ENCODE measurements around the gene AGPAT3.
"Not testable (repeated sequence)": the region's sequence is repeated elsewhere in the genome, so short reads cannot be mapped to it uniquely, and the experiment has no call there.

The AGPAT3 gene

DNA sequence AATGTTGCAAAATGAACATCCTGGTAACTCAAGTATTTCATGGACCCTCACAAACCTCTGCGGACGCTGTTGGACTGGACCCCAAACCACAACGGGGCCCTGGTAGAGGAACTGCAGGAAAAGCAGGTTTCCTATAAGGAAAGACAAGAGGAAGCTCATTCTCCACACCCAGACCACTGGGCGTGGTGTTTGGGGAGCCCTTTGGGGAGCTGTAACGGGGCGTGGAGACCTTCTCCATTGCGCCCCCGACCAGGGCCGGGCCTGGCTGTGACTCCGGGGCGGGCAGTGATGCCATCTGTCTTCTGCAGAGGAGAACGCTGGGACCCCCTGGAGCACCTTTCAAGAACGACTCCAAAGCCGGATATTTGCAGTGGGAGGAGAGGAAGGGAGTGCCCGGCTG lies 30.0 kb upstream of the AGPAT3 start:
- DNase-seq (ENCODE audit: low read depth), result peak; percentile 56

DNA sequence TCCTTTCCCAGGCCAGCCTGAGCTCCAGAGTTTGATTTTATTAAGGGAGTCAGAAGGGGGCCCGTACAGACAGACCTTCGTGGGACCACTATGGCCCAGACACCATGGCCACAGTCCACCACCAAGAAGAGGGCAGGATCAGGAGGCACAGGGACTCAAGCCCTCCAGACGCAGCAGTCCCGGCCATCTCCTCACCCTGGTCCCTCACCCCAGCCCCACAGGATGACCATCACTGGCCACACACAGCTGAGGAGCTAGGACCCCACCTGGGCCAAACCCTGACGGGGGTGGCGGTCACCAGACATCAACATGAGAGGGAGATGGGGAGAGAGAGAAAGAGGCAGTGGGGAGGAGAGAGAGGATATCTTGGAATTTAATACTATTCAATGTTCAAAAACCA lies 29.2 kb upstream of the AGPAT3 start:
- DNase-seq (ENCODE audit: low read depth), result no peak

DNA sequence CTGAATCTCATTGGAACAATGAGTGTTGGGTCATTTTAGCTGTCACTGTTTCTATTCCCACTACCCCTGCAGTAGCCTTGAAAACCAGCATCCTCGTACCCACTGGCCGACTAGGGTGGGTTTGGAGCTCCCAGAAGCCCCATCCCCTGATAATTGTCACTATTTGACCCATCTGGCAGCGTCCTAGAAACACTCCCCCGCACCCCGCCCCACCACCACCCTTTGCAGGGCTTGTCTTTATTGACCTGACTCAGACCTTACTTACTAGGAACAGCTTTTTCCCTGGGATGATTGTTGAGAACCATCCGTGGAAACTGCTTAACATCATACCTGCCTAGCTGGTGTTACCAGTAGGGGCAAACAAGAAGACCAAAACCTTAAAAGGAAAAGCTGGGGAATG lies 28.4 kb upstream of the AGPAT3 start:
- no peak for DNase-seq (ENCODE audit: low read depth)

DNA sequence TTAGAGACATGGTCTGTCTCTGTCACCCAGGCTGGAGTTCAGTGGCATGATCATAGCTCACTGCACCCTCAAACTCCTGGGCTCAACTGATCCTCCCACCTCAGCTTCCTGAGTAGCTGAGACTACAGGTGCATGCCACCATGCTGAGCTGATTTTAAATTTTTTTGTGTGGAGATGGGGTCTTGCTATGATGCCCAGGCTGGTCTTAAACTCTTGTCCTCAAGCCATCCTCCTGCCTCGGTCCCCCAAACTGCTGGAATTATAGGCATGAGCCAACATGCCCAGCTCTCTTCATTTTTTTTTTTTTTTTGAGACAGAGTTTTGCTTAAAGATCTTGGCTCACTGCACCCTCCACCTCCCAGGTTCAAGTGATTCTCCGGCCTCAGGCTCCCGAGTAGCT lies 24.8 kb upstream of the AGPAT3 start:
- no peak for DNase-seq (ENCODE audit: low read depth)

DNA sequence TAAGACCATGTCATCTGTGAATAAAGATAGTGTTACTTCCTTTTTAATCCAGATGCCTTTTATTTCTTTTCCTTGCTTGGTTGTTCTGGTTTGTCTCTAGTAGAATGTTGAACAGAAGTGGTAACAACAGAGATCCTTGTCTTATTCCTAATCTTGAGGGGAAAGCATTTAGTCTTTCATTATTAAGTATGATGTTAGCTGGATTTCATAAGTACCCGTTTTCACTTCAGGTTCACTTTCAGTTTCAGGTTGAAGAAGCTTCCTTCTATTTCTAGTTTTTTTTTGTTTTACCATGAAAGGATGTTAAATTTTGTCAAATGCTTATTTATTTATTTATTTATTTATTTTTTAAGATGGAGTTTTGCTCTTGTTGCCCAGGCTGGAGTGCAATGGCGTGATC lies 22.3 kb upstream of the AGPAT3 start:
- DNase-seq (ENCODE audit: low read depth), result no peak

DNA sequence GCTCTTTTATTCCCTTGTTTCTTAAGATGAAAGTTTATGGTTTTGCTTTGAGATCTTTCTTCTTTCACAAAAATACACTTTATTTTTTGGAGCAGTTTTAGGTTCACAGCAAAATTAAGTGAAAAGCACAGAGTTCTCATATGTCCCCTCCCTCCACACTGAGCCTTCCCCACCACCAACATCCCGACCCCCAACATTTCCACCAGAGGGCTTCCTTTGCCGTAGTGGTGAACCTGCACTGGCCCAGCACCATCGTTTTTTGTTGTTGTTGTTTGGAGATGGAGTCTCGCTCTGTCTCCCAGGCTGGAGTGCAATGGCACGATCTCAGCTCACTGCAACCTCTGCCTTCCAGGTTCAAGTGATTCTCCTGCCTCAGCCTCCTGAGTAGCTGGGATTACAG lies 20.1 kb upstream of the AGPAT3 start:
- not testable (repeated sequence) for DNase-seq (ENCODE audit: low read depth)

DNA sequence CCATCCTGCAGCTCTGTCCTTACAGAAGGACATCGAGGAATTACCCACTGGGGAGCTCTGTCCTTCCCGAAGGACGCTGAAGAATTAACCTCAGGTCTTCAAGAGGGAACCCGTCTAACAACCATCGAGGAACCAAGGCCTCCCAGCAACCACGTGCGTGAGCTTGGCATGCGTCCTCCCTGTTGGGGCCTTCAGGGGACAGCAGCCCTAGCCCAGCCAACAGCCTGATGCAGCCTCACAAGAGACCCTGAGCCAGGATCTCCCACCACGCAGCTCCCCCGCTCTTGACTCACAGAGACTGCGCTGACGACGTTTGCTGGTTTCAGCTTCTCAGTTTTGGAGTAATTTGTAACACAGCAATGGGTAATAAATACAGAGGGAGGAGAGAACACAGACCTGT lies 19.6 kb upstream of the AGPAT3 start:
- no peak for DNase-seq (ENCODE audit: low read depth)

DNA sequence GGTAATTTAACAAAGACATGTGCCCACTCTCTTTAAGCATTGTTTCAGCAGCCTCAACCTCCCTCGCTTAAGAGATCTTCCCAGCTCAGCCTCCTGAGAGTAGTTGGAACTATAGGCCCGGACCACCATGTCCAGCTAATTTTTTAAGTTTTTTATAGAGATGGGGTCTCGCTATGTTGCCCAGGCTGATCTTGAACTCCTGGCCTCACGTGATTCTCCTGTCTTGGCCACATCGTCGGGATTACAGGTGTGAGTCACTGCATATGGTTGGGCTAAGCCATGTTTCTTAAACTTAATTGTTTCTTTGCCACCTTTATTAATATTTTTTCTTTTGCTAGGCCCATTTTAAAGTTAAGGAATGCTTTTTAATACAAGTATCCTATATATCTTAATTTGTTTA lies 18.6 kb upstream of the AGPAT3 start:
- DNase-seq (ENCODE audit: low read depth), result no peak

DNA sequence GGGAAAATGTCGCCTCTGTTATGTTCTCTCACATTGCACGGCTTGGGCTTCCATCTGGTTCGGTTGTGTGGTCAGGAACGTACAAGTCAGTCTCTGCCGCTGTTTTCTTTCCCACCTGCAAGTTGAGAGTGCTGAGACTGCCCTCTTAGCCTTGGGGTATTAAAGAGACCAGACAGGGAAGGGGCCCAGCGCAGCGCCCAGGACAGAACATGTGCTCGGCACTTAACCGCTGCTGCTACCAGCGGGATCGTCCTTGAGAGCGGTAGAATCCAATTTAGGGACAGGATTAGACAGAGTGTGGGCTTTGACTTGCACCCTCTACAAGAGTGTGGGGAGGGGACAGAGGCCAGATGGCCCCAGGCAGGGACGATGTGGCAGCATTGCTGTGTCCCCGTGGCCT lies 17.7 kb upstream of the AGPAT3 start:
- DNase-seq (ENCODE audit: low read depth), result no peak

DNA sequence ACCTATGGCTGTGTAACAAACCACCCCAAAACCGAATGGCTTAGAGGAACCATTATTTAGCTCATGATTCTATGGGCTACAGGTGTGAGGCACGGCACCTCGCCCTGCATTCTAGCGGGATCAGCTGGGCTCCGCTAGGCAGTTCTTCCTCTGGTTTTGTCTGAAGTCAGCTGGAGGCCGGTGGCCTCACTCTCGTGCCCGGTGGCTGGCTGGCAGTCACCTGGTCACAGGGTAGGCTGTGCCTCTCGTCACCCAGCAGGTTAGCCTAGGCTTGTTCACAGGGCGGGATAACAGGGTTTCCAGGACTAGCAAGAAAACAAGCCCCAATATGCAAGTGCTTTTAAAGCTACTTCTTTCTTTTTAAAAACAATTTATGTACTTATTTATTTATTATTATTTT lies 16.3 kb upstream of the AGPAT3 start:
- DNase-seq (ENCODE audit: low read depth), result no peak

DNA sequence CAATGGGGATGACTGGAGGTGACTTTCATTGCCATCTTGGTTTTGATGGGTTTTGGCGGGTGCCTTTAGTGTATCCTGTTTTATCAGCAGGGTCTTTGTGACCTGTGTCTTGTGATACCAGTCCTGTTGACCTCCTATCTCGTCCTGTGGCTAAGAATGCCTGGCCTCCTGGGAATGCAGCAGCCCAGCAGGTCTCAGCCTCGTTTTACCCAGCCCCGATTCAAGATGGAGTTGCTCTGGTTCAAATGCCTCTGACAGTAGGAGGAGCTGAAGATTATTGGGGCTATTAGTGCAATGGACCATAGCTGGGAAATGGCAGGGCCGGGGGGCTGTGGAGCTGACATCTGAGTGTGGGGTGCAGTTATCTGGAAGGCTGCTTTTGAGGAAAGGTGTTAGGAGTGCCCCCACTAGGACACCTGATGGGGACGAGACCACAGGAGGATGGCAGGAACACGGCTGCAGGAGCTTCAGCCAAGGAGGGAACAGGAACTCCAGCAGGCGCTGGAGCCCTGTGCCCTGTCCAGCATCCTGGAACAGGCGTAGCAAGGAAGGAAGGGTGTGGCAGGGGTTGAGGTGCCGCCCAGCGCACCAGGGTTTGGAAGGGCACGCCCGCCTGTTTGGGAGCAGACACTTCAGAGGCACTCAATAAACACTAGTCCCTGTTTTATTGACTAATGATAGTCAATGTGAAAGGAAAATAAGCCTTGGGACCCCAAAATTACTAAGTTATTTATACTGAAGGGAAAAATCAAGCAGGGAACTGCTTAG lies 15.3 kb upstream of the AGPAT3 start:
- DNase-seq (ENCODE audit: low read depth), result no peak

DNA sequence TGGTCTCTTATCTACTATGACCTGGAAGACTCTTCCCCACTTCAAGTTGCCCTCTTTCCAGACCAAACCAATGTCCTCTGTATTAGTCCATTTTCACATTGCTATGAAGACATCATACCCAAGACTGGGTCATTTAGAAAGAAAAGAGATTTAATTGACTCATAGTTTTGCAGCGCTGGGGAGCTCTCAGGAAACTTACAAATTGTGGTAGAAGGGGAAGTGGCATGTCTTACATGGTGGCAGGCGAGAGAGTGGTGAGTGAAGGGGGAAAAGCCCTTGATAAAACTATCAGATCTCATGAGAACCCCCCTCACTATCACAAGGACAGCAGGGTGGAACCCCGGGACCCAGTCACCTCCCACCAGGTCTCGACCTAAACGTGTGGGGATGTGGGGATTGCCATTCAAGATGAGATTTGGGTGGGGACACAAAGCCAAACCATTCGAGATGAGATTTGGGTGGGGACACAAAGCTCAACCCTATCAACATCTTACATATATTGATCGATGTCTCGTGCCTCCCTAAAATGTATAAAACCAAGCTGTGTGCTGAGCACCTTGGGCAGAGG lies 14.2 kb upstream of the AGPAT3 start:
- no peak for DNase-seq (ENCODE audit: low read depth)

DNA sequence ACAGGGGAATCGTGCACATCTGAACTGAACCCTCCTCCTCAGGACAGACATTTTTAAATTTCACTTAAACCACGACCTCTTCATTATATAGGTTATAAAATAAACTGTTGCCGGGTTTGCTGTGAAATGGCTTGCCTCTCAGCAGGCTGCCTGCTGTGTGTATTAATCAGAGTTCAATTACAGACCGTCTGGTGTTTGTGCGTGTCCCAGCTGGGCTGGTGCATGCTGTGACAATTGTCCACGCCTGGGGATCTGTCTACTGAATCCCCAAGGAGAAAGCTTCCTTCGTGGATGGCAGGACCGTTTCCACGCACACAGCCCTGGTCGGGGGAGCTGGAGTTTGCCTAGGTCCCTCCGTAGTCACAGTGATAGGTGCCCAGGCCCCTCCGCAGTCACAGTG lies 13.4 kb upstream of the AGPAT3 start:
- DNase-seq (ENCODE audit: low read depth), result no peak

DNA sequence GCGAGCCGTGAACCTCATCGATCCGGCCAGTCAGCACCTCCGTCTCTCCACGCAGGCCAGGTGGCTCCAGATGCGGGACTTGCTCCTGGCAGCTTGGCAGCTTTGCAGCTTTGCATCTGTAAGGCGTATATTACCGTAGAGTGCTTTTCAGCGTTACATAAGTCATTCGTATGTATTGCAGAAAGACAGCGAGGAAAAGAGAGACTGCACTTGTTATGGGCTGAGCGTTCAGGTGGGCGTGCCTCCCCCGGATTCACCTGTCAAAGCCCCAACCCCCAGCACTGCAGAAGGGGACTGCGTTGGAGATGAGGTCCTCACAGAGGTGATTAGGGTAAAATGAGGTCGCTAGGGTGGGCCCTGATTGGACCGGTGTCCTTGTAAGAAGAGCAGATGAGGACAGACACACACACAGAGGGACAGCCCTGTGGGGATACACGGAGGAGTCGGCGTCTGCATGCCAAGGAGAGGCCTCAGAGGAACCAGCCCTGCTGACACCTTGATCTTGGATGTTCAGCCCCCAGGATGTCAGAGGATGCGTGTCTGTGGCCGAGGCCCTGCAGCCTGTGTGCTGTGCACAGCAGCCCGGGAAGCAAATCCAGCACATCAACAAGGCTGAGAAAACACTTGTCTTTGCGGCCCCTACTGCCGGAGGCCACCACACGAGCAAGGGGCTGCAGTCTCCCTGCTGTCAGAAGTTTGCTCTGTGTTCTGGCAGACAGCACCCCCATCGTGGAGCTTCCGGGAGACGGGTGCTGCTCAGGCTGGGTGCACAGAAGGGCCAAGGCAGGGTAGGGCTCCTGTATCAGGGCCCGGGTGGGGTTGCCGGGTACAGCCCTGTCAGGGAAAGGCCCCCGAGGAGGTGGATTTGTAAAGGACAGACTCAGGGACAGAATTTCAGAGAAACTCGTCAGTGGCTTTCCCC lies 10.9 kb upstream of the AGPAT3 start:
- no peak for DNase-seq (ENCODE audit: low read depth)

DNA sequence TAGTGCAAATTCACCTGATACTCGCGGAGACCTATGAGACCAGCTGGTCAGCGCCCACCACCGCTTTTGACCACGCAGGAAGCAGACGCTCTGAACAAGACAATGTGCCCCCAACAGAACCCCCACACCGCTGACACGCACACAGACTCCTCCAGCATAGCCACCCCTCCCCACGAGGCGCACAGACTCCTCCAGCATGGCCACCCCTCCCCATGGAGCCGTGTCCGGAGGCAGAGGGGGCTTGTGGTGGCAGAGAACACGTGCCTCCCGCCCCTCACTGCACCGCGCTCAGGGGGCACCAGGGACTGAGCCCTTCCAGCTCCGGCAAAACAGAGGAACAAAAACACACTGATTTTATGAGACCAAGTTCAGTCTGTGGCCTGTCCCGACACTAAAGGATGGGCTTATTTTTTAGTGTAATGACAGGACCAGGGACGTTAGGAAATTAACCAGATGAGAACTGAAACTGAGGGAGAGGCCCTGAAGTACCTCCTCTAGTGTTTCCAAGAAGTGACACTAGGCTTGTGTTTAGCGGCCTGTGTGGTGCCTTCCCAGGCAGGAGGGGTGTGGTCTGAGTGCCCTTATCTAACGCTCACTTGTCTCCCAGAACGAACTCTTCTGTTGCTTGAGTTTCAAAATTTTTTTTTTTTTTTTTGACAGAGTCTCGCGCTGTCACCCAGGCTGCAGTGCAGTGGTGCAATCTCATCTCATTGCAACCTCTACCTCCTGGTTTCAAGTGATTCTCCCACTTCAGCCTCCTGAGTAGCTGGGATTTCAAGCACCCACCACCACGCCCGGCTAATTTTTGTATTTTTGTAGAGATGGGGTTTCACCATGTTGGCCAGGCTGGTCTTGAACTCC lies 10.0 kb upstream of the AGPAT3 start:
- DNase-seq (ENCODE audit: low read depth), result peak; percentile 87

DNA sequence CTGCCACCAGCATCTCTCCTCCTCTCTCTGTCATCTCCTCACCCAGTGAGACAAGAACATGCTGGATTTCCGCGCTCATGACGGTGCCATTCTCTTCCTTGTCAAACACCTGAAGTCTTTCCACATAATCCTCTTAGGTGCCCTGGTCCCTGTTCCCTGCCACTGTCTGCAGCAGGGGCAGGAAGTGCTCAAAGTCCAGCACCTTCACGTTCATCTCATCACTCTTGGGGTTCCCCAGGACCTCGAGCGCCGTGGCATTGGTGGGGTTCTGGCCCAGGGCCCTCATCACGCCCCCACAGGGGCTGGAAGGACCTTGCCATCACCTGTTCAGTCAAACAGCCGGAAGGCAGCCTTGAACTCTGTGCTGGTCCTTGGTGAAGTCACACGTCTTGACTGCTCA lies 9.1 kb upstream of the AGPAT3 start:
- no peak for DNase-seq (ENCODE audit: low read depth)

DNA sequence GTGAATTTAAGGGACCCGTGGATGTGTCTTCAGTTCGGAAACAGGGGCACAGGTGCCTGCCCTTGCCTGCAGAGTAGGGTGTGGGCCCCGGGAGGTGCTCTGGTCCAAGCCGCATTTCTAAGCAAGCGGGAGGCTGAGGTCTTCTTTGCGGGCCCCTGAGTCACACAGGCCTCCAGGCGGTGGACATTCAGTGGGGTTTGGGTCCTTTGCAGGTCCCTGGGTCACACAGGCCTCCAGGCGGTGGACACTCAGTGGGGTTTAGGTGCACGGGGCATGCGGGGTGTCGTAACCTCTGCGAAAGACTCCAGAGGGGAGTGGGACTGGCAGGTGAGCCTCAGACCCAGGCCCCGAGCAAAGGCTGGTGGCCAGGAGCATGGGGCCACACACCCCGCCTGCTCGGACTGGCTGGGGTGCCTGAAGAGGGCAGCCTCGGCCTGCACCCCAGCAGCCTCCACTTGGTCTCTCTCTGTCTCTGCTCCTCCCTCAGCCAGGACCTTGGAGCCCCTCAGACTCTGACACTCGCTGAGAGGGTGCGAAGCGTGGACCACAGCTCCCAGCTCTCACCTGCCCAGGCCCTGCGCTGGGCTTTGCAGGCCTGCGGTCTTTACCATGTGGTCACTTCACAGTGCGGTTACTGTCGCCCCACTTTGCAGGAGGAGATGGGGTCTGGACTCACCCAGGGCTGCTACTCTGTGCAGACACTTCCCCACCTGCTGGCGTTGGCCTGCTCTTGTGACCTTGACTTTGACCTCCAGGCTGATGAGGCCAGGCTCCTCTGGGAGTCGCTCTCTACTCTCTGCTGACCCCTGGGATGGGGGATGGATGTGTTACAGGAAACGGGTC lies 6.0 kb upstream of the AGPAT3 start:
- no peak for DNase-seq (ENCODE audit: low read depth)

DNA sequence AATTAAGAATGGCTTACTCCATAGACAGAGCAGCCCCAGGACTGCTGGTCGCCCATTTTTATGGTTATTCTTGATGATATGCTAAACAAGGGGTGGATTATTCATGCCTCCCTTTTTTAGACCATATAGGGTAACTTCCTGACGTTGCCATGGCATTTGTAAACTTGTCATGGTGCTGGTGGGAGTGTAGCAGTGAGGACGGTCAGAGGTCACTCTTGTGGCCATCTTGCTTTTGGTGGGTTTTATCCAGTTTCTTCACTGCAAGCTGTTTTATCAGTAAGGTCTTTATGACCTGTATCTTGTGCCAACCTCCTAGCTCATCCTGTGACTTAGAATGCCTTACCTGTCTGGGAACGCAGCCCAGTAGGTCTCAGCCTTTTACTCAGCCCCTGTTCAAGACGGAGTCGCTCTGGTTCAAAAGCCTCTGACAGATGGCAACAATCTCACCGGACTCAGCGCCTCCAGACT lies 5.2 kb upstream of the AGPAT3 start:
- no peak for DNase-seq (ENCODE audit: low read depth)

DNA sequence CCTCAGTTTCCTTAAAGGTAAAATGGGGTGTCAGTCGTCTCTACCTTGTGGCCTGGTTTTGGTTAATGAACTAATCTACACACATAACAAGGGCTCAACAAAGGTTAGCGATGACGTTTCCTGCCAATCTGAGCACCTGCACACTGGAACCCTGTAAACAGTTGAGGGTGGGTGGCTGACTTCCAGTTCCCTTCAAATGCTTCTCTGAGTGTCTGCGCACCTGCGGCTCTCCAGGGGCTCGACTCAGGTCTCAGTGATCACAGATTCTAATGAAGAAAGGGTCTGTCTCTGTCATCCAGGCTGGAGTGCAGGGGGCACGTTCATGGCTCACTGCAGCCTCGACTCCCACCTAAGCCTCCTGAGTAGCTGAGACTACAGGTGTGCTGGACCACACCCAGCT lies 3.3 kb upstream of the AGPAT3 start:
- no peak for DNase-seq (ENCODE audit: low read depth)

DNA sequence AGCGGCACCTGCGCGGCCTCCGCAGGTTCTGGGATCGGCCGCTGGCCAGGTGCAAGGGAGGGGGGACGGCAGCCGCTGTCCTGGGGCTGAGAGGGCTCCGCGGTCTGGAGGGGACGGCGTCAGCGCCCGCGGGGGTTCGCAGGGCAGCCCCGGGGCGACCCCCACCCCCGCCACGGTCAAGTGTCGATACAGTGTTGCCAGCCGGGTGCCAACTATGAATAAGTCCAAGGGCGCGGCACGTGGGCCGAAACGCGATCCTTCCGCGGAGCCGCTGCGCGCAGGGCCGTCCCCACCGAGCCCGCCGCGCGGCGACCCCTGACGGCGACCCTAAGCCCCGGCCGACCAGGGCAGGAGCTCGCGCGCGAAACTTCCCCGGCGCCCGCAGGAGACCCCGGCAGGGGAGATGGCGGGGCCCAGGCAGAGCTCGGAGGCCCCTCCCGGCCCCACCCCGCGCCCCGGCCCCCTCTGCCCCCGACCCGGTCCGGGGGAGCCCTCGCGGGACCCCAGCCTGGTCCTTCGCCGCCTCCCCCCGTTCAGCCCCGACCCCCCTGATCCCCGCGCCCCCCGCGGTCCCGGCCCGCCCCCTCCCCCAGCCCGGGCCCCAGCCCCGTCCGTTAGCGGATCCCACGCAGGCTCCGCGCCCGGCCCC lies 586 bp upstream of the AGPAT3 start:
- peak; percentile 68 for DNase-seq (ENCODE audit: low read depth)

All from CMK (cell line).